ENCODE results near the gene NDRG4.
"Not testable (repeated sequence)": the region's sequence is repeated elsewhere in the genome, so short reads cannot be mapped to it uniquely, and the experiment has no call there.

NDRG4 gene

GRCh38 chr16:58465817-58466216, 34.1 kb upstream of the NDRG4 start:
- DNase-seq (ENCODE audit: low read depth) = no peak

DNA sequence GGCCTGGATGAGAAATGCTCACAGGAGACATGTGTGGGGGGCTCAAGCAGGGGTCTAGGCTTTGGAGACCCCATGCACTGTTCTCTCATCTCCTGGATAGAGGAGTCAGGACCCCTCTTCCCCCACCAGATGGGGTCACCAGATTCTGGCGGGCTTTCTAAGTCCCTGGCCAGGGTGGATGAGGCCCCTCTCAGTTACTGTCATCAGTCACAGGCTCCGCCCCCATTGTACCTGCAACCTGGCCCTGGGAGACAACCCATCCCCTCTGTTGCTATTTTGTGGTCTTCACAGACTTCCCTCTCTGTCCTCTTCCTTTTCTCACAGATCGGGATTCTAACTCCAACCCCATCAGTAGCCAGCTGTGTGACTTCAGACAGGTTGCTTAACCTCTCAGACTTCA, 33.5 kb upstream of the NDRG4 start:
- no peak for DNase-seq (ENCODE audit: low read depth)

DNA sequence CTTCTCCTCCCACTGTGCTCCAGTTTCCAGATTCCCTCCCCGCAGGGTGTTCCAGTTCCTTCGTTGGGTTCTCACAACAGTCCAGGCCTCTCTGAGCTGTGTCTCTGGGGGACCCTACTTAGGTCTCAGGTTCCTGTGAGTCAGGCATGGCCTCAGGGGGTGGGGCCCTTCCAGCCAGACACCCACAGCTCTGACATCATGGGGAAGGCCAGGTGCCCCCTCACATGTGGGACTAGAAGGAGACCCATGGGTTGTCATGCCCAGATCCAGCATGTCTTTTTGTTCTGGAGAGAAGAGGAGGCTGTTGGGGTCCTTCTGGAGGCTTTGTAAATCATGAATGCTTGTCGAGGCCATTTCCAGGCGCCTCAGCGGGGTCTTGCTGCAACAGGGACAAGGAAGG, 32.0 kb upstream of the NDRG4 start:
- no peak for DNase-seq (ENCODE audit: low read depth)

DNA sequence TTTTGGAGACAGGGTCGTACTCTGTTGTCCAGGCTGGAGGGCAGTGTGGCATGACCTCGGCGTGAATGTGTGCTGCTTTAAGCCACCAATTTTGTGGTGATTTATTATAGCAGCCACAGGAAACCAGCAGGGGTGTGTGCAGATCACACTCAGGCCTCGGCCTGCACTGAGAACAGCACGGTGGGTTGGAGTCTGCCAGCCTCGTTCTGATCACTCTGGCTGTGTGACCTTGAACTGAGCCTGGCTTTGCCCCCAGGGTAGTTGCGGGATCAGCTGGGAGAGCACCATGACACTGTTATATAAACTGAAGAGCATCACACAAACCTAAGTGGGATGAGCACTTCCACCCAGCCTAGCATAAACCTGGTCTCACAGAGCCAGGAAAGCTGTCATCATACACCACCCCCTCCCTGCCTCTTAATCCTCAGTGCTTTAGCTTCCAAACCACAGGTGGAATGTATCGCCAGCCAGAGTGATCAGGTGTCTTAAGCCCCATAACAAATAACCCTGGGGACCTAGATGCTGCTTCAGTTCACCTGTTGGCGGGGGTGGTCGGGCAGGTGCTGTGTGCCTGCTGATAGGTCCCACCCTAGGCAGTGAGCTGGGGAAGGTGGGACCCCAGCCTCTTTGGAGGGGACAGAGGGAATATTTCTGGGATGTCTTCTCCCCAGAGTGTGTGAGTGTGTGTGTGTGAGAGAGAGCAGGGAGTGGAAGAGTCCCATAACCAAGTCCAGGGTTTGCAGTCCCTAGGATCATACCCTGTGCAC, 28.6 kb upstream of the NDRG4 start:
- DNase-seq (ENCODE audit: low read depth) = no peak

DNA sequence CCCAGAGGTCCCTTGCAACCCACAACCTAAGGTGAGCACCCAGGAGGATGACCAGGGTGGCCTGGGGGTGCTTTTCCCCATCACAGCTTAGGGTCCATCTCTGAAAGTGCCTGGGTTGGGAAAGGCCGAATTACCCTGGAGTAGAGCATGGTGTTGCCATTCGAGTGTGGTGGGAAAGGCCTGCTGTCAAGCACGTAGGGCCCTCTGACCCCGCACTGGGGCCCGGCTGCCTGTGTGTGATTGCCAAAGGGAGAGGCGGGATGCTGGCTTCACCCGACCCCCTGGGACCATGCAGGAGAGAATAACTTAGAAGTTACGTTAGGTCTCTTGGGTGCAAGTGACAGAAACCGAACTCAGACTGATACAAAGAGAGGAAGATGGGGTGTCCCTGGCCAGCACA, 27.7 kb upstream of the NDRG4 start:
- DNase-seq (ENCODE audit: low read depth) = no peak

DNA sequence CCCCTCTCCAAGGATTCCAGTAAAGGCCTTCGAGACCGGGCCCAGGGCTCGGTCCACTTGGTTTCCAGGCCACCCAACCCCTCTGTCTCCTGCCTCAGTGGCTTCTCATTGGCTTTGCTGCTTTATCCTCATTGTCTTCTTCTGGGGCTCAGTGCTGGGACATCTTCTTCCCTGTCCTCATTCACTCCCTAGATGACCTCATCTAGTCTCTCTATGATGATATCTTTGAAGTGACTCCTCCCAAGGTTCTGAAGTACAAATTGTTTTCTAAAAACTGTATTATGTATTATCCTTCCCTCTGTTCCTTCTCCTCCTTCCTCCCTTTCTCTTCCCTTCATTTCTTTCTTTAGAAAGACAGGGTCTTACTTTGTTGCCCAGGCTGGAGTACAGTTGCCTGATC, 27.1 kb upstream of the NDRG4 start:
- no peak for DNase-seq (ENCODE audit: low read depth)

DNA sequence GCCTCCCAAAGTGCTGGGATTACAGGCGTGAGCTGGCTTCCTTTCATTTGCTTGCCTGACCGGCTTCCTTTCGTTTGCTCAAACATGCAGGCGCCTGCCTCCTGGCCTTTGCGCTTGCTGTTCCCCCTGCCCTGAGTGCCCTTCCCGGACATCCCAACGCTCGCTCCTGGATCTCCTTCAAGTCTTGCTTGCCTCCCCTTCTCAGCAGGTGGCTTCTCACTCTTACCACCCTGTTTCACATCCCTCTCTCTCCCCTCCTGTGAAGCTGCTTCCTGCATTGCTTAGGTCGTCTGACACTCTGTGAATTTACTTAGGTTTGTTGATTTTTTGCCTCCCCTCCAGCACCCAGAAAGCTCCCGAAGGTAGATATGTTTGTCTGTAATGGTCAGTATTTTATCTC, 25.6 kb upstream of the NDRG4 start:
- DNase-seq (ENCODE audit: low read depth) = no peak

DNA sequence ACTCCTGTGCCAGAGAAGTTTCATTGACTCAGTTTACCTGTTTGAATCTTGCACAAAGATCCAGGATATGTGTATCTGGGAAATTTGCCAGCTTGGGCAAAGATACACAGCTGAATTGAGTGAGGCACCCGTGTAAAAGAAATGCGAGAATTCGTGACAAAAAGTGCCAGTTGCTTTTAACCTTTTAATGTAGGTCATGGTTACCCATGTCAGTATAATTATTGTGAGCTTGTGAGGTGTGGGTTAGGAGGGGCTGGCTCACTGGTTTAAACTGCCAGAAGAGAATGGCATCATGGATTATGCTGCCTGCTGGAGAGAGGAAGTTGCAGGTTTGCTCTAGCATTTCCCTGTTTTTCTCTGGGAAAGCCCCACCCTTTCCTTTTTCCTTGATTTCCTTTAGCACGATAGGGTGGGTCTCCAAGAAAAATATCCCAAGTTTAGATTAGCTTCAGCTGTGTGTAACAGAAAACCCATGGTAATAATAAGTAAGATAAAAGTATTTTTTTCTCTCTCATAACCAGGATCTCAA, 24.8 kb upstream of the NDRG4 start:
- DNase-seq (ENCODE audit: low read depth) = no peak

DNA sequence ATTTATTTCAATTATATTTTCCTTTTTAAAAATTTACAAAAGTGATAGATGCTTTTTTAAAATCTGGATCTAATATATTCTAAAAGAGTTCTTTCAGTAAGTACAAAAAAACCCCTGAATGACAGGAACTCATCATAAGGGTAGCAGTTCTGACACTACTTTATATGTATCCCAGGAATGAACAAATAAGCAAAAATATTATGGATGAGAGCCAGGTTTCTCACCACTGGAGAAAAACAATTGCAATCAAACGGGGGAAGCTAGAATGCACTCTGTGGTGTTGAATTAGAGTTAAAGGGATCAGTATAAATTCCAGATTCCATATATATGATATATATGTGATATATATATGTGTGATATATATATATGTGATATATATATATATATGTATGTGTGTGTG, 23.2 kb upstream of the NDRG4 start:
- no peak for DNase-seq (ENCODE audit: low read depth)

GRCh38 chr16:58478427-58478826, 21.5 kb upstream of the NDRG4 start:
- DNase-seq (ENCODE audit: low read depth) = no peak

DNA sequence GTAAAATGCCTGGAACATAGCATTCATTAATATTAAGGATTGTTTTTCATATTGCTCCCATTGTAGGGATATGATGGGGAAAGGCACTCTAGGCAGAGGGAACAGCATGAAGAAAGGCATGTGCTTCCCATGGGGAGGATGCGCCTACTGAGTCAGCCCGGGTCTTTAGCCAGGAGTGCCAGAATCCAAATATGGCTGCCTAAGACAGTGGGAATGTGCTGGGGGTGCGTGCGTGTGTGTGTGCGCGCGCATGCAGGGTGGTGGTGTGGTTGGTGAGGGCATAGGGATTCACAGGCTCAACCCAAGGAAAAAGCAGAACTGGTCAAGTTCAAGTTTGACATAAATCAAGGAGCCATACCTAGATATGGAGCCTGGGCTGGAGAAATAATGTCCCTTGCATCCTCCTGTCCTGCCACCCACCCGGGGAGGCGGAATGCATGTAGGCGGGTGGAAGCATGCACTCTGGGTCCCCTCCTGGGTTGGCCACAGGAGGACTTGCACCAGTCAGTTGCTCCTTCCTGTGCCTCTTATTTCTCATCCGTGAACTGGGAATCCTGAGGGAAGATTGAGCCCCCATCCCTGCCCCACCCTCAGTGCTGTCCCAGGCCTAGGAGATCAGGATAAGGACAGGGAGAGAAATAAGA, 18.6 kb upstream of the NDRG4 start:
- DNase-seq (ENCODE audit: low read depth) = no peak

DNA sequence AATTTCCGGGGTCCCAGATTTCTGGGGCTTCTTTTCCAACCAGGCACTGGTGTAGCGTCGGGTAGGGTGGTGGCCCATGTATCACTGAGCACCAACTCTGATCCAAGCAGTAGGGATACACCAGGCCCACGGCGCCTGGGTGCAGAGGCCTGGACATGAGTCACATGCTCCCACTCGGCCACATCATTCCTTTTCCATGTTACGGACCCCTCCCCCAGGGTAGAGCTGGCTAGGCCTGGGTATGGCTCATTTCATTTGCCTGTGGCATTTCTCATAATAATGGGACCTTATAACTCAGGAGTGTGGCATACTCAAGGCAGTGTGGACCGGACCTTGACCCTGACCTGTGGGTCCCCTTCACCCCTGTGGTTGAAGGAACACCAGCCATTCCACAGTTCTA, 18.0 kb upstream of the NDRG4 start:
- peak; percentile 58 for DNase-seq (ENCODE audit: low read depth)

GRCh38 chr16:58485184-58485887, 14.6 kb upstream of the NDRG4 start:
- DNase-seq (ENCODE audit: low read depth) = no peak

- DNase-seq (ENCODE audit: low read depth) = peak; percentile 88
Measured at GRCh38 chr16:58487566-58488351, 12.2 kb upstream of the NDRG4 start.

DNA sequence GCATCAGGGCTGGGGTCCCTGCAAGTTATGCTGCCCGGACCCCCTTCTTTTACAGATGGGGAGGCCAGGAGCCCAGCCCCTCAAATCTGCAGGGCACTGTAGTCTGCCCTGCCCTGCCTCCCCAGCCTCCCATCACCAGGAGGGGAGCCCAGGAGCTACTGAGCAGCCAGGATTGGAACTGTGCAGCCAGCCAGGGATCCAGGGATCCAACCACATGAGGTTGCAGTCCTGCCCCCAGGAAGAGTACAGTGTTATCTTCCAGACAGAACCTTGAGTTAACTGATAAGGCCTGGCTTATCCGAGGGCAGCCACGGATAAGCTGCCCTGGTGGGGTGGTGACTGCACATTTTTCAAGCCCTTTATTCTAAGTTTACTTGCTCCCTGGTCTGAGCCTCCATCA, 11.4 kb upstream of the NDRG4 start:
- DNase-seq (ENCODE audit: low read depth) = no peak

DNA sequence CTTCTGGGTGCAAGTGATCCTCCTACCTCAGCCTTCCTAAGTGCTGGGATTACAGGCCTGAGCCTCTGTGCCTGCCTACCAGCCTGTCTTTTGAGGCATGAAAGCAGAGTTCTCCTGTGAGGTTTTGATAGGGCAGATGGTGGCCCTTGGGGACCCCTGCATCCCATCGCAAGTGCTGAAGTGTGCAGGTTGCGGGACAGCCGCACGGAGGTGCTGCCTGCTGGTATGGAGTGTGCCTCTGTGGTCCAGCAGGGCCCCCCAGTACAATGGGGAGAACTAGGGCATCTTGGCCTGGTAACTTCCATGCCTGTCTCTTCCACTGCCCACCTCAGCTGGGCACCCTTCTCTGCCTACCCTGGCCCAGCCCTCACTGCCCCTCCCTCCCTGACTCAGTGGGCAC, 9.9 kb upstream of the NDRG4 start:
- no peak for DNase-seq (ENCODE audit: low read depth)

- not testable (repeated sequence) for DNase-seq (ENCODE audit: low read depth)
Measured at GRCh38 chr16:58490539-58490938, 9.4 kb upstream of the NDRG4 start.

- DNase-seq (ENCODE audit: low read depth) = no peak
Measured at GRCh38 chr16:58492066-58492465, 7.9 kb upstream of the NDRG4 start.

DNA sequence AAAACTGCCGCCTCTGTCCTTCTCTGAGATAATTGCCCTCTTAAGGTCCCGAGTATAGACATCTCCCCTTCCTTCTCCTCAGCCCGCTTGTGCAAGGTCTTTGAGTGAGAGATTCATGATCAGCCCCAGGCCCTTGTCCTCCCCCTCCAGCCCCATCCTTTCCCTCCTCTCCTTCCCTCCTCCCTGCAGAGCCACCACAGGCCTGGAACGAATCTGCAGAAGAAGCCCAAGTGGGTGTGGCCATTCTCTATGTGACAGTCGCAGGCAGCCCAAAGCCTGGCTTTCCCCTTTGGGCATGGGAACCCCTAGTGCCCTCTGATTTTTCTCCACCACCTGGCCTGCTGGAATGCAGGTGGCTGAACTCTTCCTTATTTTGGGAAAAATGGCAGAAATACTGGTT, 7.2 kb upstream of the NDRG4 start:
- no peak for DNase-seq (ENCODE audit: low read depth)

- DNase-seq (ENCODE audit: low read depth) = no peak
Measured at GRCh38 chr16:58493756-58494431, 6.0 kb upstream of the NDRG4 start.

GRCh38 chr16:58494981-58495520, 4.9 kb upstream of the NDRG4 start:
- DNase-seq (ENCODE audit: low read depth) = peak; percentile 97

All from ELR (cell line).